H1 (cell line): ENCODE data around the gene DYRK1B. TPM values are rescaled to one million over a fixed set of nuclear protein-coding genes. Genes with fewer than 3 reads are reported as not detected.

Experiments used
- ASH2L ChIP-seq: fragments of 200-600, 300-600 bp; sonication (generic); IDR thresholded peaks from one replicate; pipeline ENCODE4 v1.7.1; 2017; ENCODE audit warnings: low read length
- BACH1 ChIP-seq: IDR thresholded peaks from 2 replicates; pipeline ENCODE4 v1.6.1; 2012; ENCODE audit warnings: low read length, improper control_type of control experiment
- E2F6 ChIP-seq: IDR thresholded peaks from 2 replicates; pipeline ENCODE4 v1.6.1; 2012; ENCODE audit warnings: inconsistent platforms
- POLR2A ChIP-seq, 2 experiments: IDR thresholded peaks; 1 replicate in 1 of 2; 2 replicates in 1 of 2; pipeline ENCODE4 v1.6.1; 2011; ENCODE audit warnings: low read depth in 2 of 2, low read length in 2 of 2, mild to moderate bottlenecking in 2 of 2; ENCODE audit errors: control extremely low read depth in 1 of 2
- SIX5 ChIP-seq: IDR thresholded peaks from 2 replicates; pipeline ENCODE4 v1.6.1; 2011; ENCODE audit warnings: mild to moderate bottlenecking, low read depth, low read length
- TEAD4 ChIP-seq: IDR thresholded peaks from 2 replicates; pipeline ENCODE4 v1.6.1; 2012; ENCODE audit warnings: low read depth, low read length, inconsistent platforms, mixed read lengths
- ZNF274 ChIP-seq: IDR thresholded peaks from 2 replicates; pipeline ENCODE4 v1.7.0; 2012; ENCODE audit warnings: low read length, borderline replicate concordance; ENCODE audit errors: extremely low read depth
- polyA plus RNA-seq, 7 experiments: library from polyadenylated mRNA; depleted of rRNA in 3 of 7; stranded (reverse) in 5 of 7; unstranded in 2 of 7; fragments of >200 nt in 5 of 7; fragments of 200-250 nt in 2 of 7; gene quantifications; 1 replicate in 5 of 7; 2 replicates in 1 of 7; 4 replicates in 1 of 7; pipeline versions ENCODE4 v1.2.1 to v1.2.3, GENCODE V29; 2011 to 2013; ENCODE audit warnings: missing spikeins in 2 of 7, mixed read lengths in 2 of 7
- total RNA-seq: library from RNA; stranded (reverse); fragmentation: NEBNext Ultra II Directional; extraction: Animal tissue kit (Norgen Biotek cat#: 25700); gene quantifications from 2 replicates; pipeline ENCODE4 v1.2.1, GENCODE V29; 2021

Gene DYRK1B
- total and polyA plus RNA-seq, 2 of the 8 experiments (the other 6 are each of a cell fraction or from before 2014, with no cell fraction given), result 6.9 to 14.8 TPM

DNA sequence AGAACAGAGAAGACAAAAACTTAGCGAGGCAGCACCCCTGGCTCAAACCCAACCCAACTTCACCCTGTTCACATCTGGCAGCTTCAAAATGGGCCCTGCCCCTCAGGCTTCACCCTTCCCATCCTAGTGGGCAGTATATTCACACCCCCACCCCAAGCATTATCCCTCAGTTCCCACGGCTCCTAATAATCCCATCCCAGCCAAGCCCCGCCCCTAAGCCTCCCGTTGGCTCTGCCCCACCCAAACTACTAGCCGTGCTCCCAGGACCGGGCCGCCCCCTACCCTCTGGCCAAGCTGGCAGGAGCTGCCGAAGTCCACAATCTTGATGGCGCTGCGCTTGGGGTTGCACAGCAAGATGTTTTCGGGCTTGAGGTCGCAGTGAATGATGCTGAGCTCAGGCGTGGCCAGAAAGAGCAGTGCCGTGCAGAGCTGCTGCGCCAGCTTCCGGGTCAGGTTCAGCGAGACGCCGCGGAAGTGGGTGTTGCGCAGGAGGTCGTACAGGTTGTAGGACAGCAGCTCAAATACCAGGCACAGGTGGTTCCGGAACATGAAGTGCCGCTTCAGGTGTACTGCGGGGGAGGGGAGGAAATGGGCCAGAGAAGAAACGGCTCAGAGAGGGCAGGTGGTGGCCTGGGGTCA is 5.8 kb downstream of the DYRK1B start (continued):
- TF ChIP-seq SIX5 (no peak), E2F6 (no peak), POLR2A (IDR thresholded peaks at IDR 0.05; ENCODE audit: control extremely low read depth in 1 of 2, low read depth in 2 of 2, low read length in 2 of 2) (no peak), TEAD4 (no peak), ZNF274 (no peak), BACH1 (no peak), ASH2L (no peak)
- TF ChIP-seq, all 59 proteins: peak for 0
